IPS-18a (cell line): ENCODE results near the gene STUB1.
A peak's percentile ranks its signal among the peaks of the same experiment; 100 is the strongest.

Experiments
- H3K27ac ChIP-seq: one replicate; pipeline ENCODE4 v1.5.1; 2013; ENCODE audit warnings: low read length
- H3K27me3 ChIP-seq: one replicate; pipeline ENCODE4 v1.6.1; 2013; ENCODE audit warnings: mild to moderate bottlenecking, low read length; ENCODE audit not compliant: control insufficient read depth, insufficient read depth
- H3K36me3 ChIP-seq: one replicate; pipeline ENCODE4 v1.6.1; 2013; ENCODE audit warnings: low read depth, low read length; ENCODE audit not compliant: control insufficient read depth
- H3K4me1 ChIP-seq: one replicate; pipeline ENCODE4 v1.6.1; 2013; ENCODE audit warnings: low read depth, low read length; ENCODE audit not compliant: control insufficient read depth
- H3K4me3 ChIP-seq: one replicate; pipeline ENCODE4 v1.5.1; 2013; ENCODE audit warnings: low read length
- H3K9ac ChIP-seq: one replicate; pipeline ENCODE4 v1.6.1; 2013; ENCODE audit warnings: mild to moderate bottlenecking, low read length, moderate library complexity
- H3K9me3 ChIP-seq: one replicate; pipeline ENCODE4 v1.6.1; 2013; ENCODE audit warnings: low read depth, low read length; ENCODE audit not compliant: control insufficient read depth

The STUB1 gene

DNA sequence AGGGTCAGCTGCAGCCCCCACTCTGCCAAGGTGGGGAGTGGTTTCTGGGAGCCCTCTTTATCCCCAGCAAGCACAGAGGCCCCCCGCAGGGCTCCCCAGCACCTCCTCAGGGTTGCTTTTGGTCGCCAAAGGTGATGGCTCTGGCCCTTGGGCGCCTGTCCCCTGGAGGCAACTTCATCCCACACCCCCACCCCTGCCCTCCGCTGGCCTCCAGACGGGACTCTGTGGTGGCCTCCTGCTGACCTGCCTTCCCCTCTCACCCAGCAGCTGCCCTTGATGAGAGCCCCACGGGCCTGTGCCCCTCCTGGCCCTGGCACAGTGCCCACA lies 20.1 kb upstream of the STUB1 start:
- H3K36me3 ChIP-seq, result no peaks in the 10 kb centered on the region
- H3K27ac ChIP-seq, result no peak overlapping the region
- no peaks in the 10 kb centered on the region for H3K9me3 ChIP-seq
- no peak overlapping the region for H3K9ac ChIP-seq
- no peaks in the 10 kb centered on the region for H3K4me1 ChIP-seq
- H3K4me3 ChIP-seq, result no peak overlapping the region
- no peaks in the 10 kb centered on the region for H3K27me3 ChIP-seq

DNA sequence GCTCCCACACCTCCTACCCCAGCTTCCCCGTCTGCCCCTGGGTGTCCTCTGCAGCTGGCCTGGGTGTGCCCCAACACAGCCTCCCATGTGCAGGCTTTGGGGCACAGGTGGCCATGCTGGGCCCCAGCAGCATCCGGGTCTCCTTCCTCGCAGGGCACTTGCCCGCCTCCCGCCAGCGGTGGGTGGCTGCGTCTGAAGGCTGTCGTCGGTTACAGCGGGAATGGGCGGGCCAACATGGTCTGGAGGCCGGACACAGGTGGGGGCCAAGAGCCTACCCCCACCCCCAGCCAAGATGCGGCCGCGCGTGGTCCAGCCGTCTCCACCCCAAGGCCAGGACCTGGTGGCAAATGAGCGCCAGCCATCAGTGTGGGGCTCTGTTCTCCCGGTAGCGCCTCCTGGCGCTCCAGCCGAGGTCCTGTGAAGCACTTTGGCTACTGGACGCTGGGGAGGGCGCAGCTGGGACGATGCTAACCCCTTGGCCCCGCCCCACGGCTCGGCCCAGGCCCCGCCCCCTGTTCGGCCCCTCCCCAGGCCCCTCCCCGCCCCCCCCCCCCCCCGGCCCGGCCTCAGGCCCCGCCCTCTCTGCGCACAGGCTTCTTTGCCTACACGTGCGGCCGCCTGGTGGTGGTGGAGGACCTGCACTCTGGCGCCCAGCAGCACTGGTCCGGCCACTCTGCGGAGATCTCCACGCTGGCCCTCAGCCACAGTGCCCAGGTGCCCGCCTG lies 19.6 kb upstream of the STUB1 start:
- Histone ChIP-seq H3K4me3 (no peak overlapping the region), H3K27ac (no peak overlapping the region), H3K9me3 (no peaks in the 10 kb centered on the region), H3K4me1 (no peaks in the 10 kb centered on the region), H3K27me3 (no peaks in the 10 kb centered on the region), H3K36me3 (no peaks in the 10 kb centered on the region), H3K9ac (no peak overlapping the region)

DNA sequence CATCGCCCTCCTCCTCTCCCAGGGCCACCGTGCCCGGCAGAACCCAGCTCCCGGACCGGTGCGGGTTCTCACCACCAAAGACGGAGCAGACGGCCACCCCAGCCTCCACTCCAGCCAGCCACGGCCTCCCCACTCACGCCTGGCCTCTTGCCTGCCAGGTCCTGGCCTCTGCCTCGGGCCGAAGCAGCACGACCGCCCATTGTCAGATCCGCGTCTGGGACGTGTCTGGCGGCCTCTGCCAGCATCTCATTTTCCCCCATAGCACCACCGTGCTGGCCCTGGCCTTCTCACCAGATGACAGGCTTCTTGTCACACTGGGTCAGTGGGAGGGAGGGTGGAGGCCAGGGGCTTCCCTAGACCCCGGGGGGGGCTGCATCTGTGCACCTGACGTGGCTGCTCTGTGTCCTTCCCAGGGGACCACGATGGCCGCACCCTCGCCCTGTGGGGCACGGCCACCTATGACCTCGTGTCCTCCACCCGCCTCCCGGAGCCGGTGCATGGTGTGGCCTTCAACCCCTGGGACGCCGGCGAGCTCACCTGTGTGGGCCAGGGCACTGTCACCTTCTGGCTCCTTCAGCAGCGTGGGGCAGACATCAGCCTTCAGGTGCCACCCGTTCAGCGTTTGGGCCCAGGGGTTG lies 18.9 kb upstream of the STUB1 start:
- no peak overlapping the region for H3K9ac ChIP-seq
- H3K36me3 ChIP-seq, result no peaks in the 10 kb centered on the region

DNA sequence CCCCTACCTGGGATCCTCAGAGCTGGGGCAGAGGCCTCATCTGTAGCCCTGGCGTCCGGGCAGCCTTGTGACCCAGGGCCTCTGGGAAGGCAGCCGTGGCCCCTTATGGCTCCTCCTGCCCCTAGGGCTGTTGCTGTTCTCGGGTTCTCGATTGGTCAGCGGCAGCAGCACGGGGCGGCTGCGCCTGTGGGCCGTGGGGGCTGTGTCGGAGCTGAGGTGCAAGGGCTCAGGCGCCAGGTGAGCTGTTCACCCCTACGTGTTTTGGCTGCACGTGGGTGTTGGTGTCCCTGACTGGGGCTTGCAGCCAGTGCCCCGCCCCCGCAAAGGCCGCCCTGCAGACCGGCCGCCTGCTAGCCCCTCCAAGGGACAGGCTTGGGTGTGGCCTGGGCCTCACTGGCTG lies 18.1 kb upstream of the STUB1 start:
- no peak overlapping the region for H3K4me3 ChIP-seq
- no peaks in the 10 kb centered on the region for H3K27me3 ChIP-seq
- H3K36me3 ChIP-seq, result no peaks in the 10 kb centered on the region
- H3K9me3 ChIP-seq, result no peaks in the 10 kb centered on the region
- no peak overlapping the region for H3K27ac ChIP-seq
- H3K9ac ChIP-seq, result no peak overlapping the region
- no peaks in the 10 kb centered on the region for H3K4me1 ChIP-seq

More for the DNA sequence above, 18.9 kb upstream of the STUB1 start:
- Histone ChIP-seq H3K27me3 (no peaks in the 10 kb centered on the region), H3K27ac (no peak overlapping the region), H3K9me3 (no peaks in the 10 kb centered on the region), H3K4me3 (no peak overlapping the region), H3K4me1 (no peaks in the 10 kb centered on the region)

DNA sequence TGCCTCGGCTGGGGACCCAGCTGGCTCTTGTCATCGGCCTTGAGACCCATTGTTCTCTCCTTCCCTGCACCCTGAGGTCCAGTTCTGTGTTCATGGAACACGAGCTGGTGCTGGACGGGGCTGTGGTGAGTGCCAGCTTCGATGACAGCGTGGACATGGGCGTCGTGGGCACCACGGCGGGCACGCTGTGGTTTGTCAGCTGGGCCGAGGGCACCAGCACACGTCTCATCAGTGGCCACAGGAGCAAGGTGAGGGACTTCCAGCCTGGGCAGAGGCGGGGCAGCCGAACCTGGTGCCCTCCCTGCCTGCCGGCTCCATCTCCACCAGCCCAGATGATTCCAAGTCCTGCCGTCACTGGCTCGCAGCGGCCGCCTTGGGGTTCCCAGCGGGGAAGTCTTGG lies 17.6 kb upstream of the STUB1 start:
- H3K27ac ChIP-seq, result no peak overlapping the region
- H3K9me3 ChIP-seq, result no peaks in the 10 kb centered on the region
- no peak overlapping the region for H3K4me3 ChIP-seq
- H3K36me3 ChIP-seq, result no peaks in the 10 kb centered on the region
- H3K9ac ChIP-seq, result no peak overlapping the region
- no peaks in the 10 kb centered on the region for H3K27me3 ChIP-seq
- H3K4me1 ChIP-seq, result no peaks in the 10 kb centered on the region

DNA sequence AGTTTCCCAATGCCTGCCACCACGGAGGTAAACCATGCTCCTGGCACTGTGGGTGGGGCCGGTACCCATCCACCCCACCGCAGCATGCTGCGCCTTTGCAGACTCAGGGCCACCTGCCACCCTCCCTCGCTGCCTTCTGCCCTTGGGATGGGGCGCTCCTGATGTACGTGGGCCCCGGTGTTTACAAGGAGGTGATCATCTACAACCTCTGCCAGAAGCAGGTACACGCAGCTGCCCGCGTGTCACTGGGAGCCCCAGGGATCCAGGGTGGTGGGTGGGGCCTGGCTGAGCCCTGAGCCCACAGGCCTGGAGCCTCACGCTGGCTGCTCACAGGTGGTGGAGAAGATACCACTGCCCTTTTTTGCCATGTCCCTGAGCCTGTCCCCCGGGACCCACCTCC lies 13.6 kb upstream of the STUB1 start:
- no peaks in the 10 kb centered on the region for H3K27me3 ChIP-seq
- no peak overlapping the region for H3K27ac ChIP-seq
- H3K4me3 ChIP-seq, result no peak overlapping the region
- peaks cover 22% of the 10 kb centered on the region for H3K36me3 ChIP-seq
- H3K4me1 ChIP-seq, result no peaks in the 10 kb centered on the region
- H3K9me3 ChIP-seq, result no peaks in the 10 kb centered on the region
- H3K9ac ChIP-seq, result no peak overlapping the region

DNA sequence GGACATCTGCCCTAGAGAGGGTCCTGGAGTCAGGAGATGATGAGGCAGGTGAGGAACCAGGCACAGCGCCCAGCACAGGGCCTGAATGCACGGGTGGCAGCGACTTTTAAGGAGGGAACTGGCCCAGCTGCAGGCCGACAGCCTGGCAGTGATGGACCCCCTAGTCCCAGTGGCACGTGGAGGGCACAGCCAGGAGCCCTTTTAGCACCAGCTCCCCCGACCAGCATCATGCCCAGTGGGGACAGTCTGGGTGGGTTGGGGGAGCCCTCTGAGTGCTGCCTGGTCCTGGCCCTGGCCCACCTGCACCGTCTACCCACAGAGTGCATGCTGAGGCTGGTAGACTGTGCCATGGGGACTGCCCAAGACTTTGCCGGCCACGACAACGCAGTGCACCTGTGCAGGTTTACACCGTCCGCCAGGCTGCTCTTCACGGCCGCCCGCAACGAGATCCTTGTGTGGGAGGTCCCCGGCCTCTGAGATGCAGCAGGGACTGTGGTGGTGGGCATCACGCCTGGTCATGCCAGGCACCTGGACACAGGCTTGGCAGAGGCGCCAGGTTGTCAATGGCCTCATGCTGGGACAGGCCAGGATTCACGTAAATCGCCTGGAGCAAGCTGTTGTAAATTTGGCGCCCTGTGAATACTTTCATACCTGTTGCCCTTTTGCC lies 13.0 kb upstream of the STUB1 start:
- Histone ChIP-seq H3K36me3 (peaks cover 27% of the 10 kb centered on the region), H3K9me3 (no peaks in the 10 kb centered on the region), H3K4me3 (no peak overlapping the region), H3K27ac (no peak overlapping the region), H3K9ac (no peak overlapping the region), H3K27me3 (no peaks in the 10 kb centered on the region), H3K4me1 (no peaks in the 10 kb centered on the region)

DNA sequence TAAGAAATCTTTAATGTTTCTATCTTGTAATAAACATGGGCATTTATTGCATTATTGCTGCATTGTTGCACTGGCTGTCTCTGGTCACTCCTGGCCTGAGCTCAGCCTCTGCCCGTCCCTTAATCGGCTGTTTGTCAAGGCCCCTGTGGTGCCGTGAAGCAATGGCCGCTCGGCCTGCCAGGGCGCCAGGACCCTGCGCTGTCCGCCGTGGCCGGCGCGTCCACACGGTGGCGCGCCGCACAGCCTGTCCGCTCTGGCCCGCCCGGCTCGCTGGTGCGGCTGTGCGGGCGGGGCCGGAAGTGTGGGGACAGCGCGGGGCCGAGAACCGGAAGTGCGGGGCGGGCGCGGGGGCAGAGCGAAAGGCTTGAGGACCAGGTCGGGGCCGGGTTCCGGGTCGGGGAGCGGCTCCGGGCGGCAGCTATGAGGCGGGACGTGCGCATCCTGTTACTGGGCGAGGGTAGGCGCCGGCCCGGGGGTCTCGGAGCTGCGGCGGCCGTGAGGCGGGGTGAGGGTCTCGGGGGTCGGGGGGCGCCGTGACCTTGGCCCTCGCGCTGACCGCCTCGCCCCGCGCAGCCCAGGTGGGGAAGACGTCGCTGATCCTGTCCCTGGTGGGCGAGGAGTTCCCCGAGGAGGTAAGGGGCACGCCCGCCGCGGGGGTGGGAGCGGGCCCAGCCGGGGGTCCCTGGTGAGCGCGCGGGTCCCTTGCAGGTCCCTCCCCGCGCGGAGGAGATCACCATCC lies 12.3 kb upstream of the STUB1 start, which contains the start of gene RHOT2:
Gene RHOT2 (plus strand): TSS at position 353 of the 739 bp plus-strand sequence. CDS start 68 bp downstream, at position 421.
- Histone ChIP-seq H3K4me1 (no peaks in the 10 kb centered on the region), H3K36me3 (peaks cover 34% of the 10 kb centered on the region)

DNA sequence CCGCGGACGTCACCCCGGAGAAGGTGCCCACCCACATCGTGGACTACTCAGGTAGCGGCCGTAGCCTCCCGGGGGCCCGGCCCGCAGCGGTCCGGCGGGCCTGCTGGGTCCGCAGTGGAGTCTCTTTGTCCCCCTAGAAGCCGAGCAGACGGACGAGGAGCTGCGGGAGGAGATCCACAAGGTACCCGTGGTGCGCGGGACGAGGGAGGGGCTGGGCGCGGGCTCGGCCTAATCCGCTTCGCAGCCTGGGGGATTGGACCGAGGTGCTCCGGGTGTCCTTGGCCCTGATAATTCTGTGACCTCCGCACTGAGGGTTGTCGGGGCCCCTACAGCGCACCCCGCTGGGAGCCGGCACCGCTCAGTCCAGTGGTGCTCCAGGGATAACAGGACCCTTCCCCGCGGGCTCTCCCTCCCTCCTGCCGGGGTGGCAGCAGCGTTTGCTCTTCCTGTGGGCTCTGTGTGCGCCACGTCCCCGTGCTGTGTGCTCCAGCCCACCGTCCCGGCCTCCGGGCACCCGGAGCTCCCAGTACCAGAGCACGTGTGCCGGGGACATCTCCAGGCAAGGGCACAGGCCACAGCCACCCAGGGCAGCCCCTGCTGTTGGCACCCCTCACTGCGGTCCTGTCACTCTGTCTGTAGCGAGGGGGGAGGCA lies 11.6 kb upstream of the STUB1 start:
- no peaks in the 10 kb centered on the region for H3K4me1 ChIP-seq
- no peak overlapping the region for H3K27ac ChIP-seq
- no peaks in the 10 kb centered on the region for H3K9me3 ChIP-seq
- H3K27me3 ChIP-seq, result no peaks in the 10 kb centered on the region
- H3K4me3 ChIP-seq, result peak overlapping the region; percentile 82
- peak overlapping the region; percentile 72 for H3K9ac ChIP-seq
- H3K36me3 ChIP-seq, result peaks cover 41% of the 10 kb centered on the region

More for the DNA sequence above, 12.3 kb upstream of the STUB1 start, which contains the start of gene RHOT2:
- no peak within 1 kb of the TSS for H3K27ac ChIP-seq
- peak within 1 kb of the TSS; percentile 72 for H3K9ac ChIP-seq
- no peaks in the 10 kb centered on the region for H3K27me3 ChIP-seq
- H3K9me3 ChIP-seq, result no peaks in the 10 kb centered on the region
- H3K4me3 ChIP-seq, result peak within 1 kb of the TSS; percentile 82

DNA sequence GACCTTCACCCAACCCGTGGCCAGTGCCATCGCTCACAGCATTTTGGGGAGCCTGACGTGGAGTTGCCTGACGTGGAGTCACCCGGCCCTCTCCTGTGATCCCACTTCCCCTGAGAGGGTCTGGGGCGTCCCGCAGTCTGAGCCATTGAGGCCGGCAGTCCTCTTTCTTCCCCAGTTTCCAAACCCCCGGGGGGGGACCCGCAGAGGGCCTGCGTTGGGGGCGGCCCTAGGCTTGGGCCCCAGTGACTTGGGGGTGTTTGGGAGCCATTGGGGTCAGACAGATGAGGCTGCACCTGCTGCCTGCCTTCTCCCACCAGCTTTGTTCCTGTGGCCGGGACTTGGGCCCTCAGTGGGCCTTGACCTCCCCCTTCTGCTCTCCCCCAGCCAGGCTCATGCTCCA lies 10.5 kb upstream of the STUB1 start:
- no peaks in the 10 kb centered on the region for H3K9me3 ChIP-seq
- peaks cover under 1% of the 10 kb centered on the region for H3K4me1 ChIP-seq
- no peak overlapping the region for H3K4me3 ChIP-seq
- H3K9ac ChIP-seq, result no peak overlapping the region
- peaks cover 45% of the 10 kb centered on the region for H3K36me3 ChIP-seq
- no peaks in the 10 kb centered on the region for H3K27me3 ChIP-seq
- H3K27ac ChIP-seq, result no peak overlapping the region
